IPS-18a (cell line): ENCODE data around the gene TIMP3.

ENCODE experiments used
- H3K27ac ChIP-seq: one replicate; pipeline ENCODE4 v1.5.1; 2013; ENCODE audit warnings: low read length
- H3K27me3 ChIP-seq: one replicate; pipeline ENCODE4 v1.6.1; 2013; ENCODE audit warnings: mild to moderate bottlenecking, low read length; ENCODE audit not compliant: control insufficient read depth, insufficient read depth
- H3K36me3 ChIP-seq: one replicate; pipeline ENCODE4 v1.6.1; 2013; ENCODE audit warnings: low read depth, low read length; ENCODE audit not compliant: control insufficient read depth
- H3K4me1 ChIP-seq: one replicate; pipeline ENCODE4 v1.6.1; 2013; ENCODE audit warnings: low read depth, low read length; ENCODE audit not compliant: control insufficient read depth
- H3K4me3 ChIP-seq: one replicate; pipeline ENCODE4 v1.5.1; 2013; ENCODE audit warnings: low read length
- H3K9ac ChIP-seq: one replicate; pipeline ENCODE4 v1.6.1; 2013; ENCODE audit warnings: mild to moderate bottlenecking, low read length, moderate library complexity
- H3K9me3 ChIP-seq: one replicate; pipeline ENCODE4 v1.6.1; 2013; ENCODE audit warnings: low read depth, low read length; ENCODE audit not compliant: control insufficient read depth

Gene TIMP3

GRCh38 chr22:32824531-32825312 is 23.2 kb downstream of the TIMP3 start:
- H3K27me3 ChIP-seq = no peaks in the 10 kb centered on the region
- no peaks in the 10 kb centered on the region for H3K9me3 ChIP-seq
- no peak overlapping the region for H3K9ac ChIP-seq
- no peaks in the 10 kb centered on the region for H3K36me3 ChIP-seq
- H3K4me3 ChIP-seq = no peak overlapping the region
- peaks cover 2% of the 10 kb centered on the region for H3K4me1 ChIP-seq
- H3K27ac ChIP-seq = no peak overlapping the region

DNA sequence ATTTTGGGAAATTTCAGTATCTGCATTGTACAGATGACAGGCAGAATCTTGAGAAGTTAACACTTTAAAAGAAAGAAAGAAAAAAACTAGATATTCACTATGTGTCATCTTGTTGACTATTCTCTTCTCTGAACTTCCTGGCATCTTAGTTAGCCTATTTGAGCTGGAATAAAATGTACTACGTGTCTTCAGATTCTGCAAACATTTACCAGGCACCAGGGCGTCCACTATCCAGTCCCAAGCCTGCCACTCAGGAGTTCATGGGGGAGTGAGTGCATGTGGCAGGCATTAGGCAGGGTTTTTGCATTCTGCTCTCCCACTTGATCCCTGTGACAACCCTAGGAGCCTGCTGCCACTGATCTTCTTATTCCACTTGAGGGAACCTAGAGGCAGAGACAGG is 25.0 kb downstream of the TIMP3 start:
- peaks cover 16% of the 10 kb centered on the region for H3K4me1 ChIP-seq
- H3K36me3 ChIP-seq = no peaks in the 10 kb centered on the region
- no peak overlapping the region for H3K9ac ChIP-seq
- no peak overlapping the region for H3K4me3 ChIP-seq
- no peaks in the 10 kb centered on the region for H3K9me3 ChIP-seq
- no peak overlapping the region for H3K27ac ChIP-seq
- H3K27me3 ChIP-seq = no peaks in the 10 kb centered on the region

- no peak overlapping the region for H3K4me3 ChIP-seq
- no peaks in the 10 kb centered on the region for H3K27me3 ChIP-seq
- H3K9ac ChIP-seq = no peak overlapping the region
- no peaks in the 10 kb centered on the region for H3K36me3 ChIP-seq
- H3K27ac ChIP-seq = no peak overlapping the region
- H3K4me1 ChIP-seq = peaks cover 16% of the 10 kb centered on the region
- H3K9me3 ChIP-seq = no peaks in the 10 kb centered on the region
Measured at GRCh38 chr22:32827049-32827602, 25.6 kb downstream of the TIMP3 start.

GRCh38 chr22:32828150-32828549 is 26.6 kb downstream of the TIMP3 start:
- Histone ChIP-seq H3K36me3 (no peaks in the 10 kb centered on the region), H3K9me3 (no peaks in the 10 kb centered on the region), H3K9ac (no peak overlapping the region), H3K27me3 (no peaks in the 10 kb centered on the region), H3K4me3 (no peak overlapping the region), H3K4me1 (peaks cover 16% of the 10 kb centered on the region), H3K27ac (no peak overlapping the region)

DNA sequence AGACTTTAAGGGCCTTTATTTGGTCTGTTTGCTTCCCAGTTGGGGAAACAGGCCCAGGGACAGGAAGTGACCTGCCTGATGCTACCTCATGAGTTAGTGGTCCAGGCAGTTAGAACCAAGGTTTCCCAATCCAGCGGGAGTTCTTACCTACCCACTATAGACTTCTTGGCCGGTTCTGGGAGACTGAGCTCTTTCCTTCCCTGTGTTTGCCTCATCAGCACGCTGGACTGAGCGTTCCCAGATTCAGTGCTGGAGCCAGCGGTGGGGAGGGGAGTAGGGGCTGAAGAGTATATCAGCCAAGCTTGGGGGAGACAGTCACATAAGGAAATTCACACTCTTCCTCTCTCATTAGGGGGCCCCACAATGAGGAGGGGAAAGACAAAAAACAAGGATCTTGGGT is 27.1 kb downstream of the TIMP3 start:
- Histone ChIP-seq H3K36me3 (no peaks in the 10 kb centered on the region), H3K4me3 (no peak overlapping the region), H3K4me1 (peaks cover 16% of the 10 kb centered on the region), H3K9me3 (no peaks in the 10 kb centered on the region), H3K27me3 (no peaks in the 10 kb centered on the region), H3K9ac (no peak overlapping the region), H3K27ac (no peak overlapping the region)

DNA sequence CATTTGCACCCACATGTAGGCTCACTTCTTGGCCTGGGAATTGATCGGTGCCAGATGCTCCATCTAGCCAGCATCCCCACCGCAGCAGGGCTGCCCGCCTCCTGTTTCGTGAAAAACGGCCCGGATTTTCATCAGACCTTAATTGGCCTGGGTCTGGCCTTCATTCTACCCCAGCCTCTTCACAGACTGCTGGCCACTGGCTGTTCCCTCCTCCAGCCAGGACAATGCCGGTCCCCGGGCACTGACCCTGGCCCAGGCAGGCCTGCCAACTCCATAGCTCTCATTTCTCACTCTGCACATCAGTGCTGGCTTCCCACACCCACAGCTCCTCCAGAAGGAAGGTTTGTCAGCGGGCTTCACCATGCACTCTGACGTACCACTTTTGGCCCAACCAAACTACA is 27.9 kb downstream of the TIMP3 start:
- Histone ChIP-seq H3K9me3 (no peaks in the 10 kb centered on the region), H3K36me3 (no peaks in the 10 kb centered on the region), H3K4me3 (no peak overlapping the region), H3K4me1 (peaks cover 16% of the 10 kb centered on the region), H3K27ac (no peak overlapping the region), H3K9ac (no peak overlapping the region), H3K27me3 (no peaks in the 10 kb centered on the region)

DNA sequence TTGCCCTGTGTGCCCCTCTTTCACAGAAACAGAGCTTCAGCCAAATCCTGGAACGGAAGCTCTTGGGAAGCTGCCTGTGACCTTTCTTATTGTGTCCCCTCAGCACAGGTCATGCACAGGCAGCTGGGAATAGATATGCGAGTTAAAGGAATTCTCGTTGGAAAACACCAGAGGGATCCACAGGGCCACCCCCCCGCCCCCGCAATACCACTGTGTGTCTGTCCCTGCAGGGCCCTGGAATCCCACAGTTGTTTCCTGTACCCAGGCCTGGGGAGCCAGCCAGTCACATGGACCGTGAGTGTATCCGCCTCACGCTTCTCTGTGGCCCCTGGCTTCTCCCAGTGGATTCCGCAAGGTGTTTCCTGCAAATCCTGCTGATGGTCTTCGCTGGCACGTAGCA is 29.0 kb downstream of the TIMP3 start:
- Histone ChIP-seq H3K27me3 (no peaks in the 10 kb centered on the region), H3K27ac (no peak overlapping the region), H3K9me3 (no peaks in the 10 kb centered on the region), H3K4me1 (peaks cover 16% of the 10 kb centered on the region), H3K9ac (no peak overlapping the region), H3K4me3 (no peak overlapping the region), H3K36me3 (no peaks in the 10 kb centered on the region)

DNA sequence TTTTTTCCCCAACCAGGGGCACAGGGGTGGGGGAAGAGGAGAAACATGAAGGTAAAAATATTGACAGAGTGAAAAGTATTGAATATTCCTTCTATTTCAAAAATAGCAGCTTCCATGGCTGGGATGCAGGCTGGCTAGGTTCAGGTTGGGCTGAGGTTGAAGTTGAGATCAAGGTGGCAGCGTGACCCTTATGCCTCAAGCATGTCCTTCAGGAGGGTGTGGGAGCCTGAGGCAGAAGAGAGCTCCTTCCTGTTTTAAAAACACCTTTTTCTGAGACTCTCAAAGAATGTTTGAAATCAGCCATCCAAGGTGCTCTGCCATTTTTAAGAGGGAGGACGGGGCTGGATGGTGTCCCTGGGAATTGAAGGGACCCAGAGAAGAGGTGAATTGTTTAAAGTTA is 29.5 kb downstream of the TIMP3 start:
- H3K27me3 ChIP-seq = no peaks in the 10 kb centered on the region
- no peak overlapping the region for H3K27ac ChIP-seq
- H3K4me3 ChIP-seq = no peak overlapping the region
- no peak overlapping the region for H3K9ac ChIP-seq
- peaks cover 16% of the 10 kb centered on the region for H3K4me1 ChIP-seq
- no peaks in the 10 kb centered on the region for H3K9me3 ChIP-seq
- no peaks in the 10 kb centered on the region for H3K36me3 ChIP-seq

GRCh38 chr22:32831584-32831983 is 30.1 kb downstream of the TIMP3 start:
- H3K27ac ChIP-seq = no peak overlapping the region
- H3K9me3 ChIP-seq = no peaks in the 10 kb centered on the region

GRCh38 chr22:32832174-32832573 is 30.7 kb downstream of the TIMP3 start:
- peaks cover 16% of the 10 kb centered on the region for H3K4me1 ChIP-seq
- no peak overlapping the region for H3K9ac ChIP-seq
- no peak overlapping the region for H3K27ac ChIP-seq
- H3K4me3 ChIP-seq = no peak overlapping the region
- H3K9me3 ChIP-seq = no peaks in the 10 kb centered on the region
- no peaks in the 10 kb centered on the region for H3K36me3 ChIP-seq
- H3K27me3 ChIP-seq = no peaks in the 10 kb centered on the region

More at GRCh38 chr22:32831584-32831983, 30.1 kb downstream of the TIMP3 start:
- no peaks in the 10 kb centered on the region for H3K27me3 ChIP-seq
- no peak overlapping the region for H3K9ac ChIP-seq
- no peaks in the 10 kb centered on the region for H3K36me3 ChIP-seq
- H3K4me3 ChIP-seq = no peak overlapping the region
- H3K4me1 ChIP-seq = peaks cover 16% of the 10 kb centered on the region

GRCh38 chr22:32836280-32837123 is 35.0 kb downstream of the TIMP3 start:
- Histone ChIP-seq H3K27ac (no peak overlapping the region), H3K4me1 (no peaks in the 10 kb centered on the region), H3K9ac (no peak overlapping the region), H3K36me3 (no peaks in the 10 kb centered on the region), H3K27me3 (no peaks in the 10 kb centered on the region), H3K9me3 (no peaks in the 10 kb centered on the region), H3K4me3 (no peak overlapping the region)
